ENCODE measurements around the gene TRABD2A.

- TF ChIP-seq EZH2 (IDR thresholded peaks at IDR 0.05; ENCODE audit: insufficient read depth, poor library complexity, severe bottlenecking) (no peak), EZH2phosphoT487 (IDR thresholded peaks at IDR 0.05; ENCODE audit: insufficient read depth, low read depth) (no peak)
Observed at GRCh38 chr2:84899304-84900204, 18.7 kb upstream of the TRABD2A start.

Measured in GM23248 (cell line).